Measurements from ENCODE around the gene RAB35. TPM values are rescaled to one million over a fixed set of nuclear protein-coding genes. Genes with fewer than 3 reads are reported as not detected.

The RAB35 gene
- total RNA-seq, result 15.2 and 18.4 TPM in 2 replicates

GRCh38 chr12:120116441-120116791, at the start of gene RAB35:
RAB35 (minus strand) TSS chr12:120116753; CDS start chr12:120116650, 103 bp downstream.

Other genes starting within 250 kb of the RAB35 start
- 3.8 and 7.1 TPM in 2 replicates for gene CIT, start 239.4 kb downstream of the RAB35 start, total RNA-seq
- gene BICDL1, start 127.5 kb downstream of the RAB35 start, total RNA-seq, result not detected in 2 replicates
- 49.6 and 50.7 TPM in 2 replicates for gene GCN1, start 78.0 kb upstream of the RAB35 start, total RNA-seq
- 3,449 and 3,504 TPM in 2 replicates for gene RPLP0, start 84.4 kb upstream of the RAB35 start, total RNA-seq
- 60.2 and 63.2 TPM in 2 replicates for gene PXN, start 149.0 kb upstream of the RAB35 start, total RNA-seq
- under 0.01 TPM in 2 replicates for gene RNU4-2, start 175.2 kb upstream of the RAB35 start, total RNA-seq
- gene RNU4-1, start 176.5 kb upstream of the RAB35 start, total RNA-seq, result under 0.01 TPM in 2 replicates
- 0.50 and 2.6 TPM in 2 replicates for gene SIRT4, start 185.6 kb upstream of the RAB35 start, total RNA-seq
- gene PLA2G1B, start 211.0 kb upstream of the RAB35 start, total RNA-seq, result not detected in 2 replicates